GM18507 (cell line): ENCODE measurements around the gene PRDM13.
"Not testable (repeated sequence)": the region's sequence is repeated elsewhere in the genome, so short reads cannot be mapped to it uniquely, and the experiment has no call there.

Source experiments
- DNase-seq: peaks from one replicate; pipeline ENCODE4 v3.0.0; 2011; ENCODE audit warnings: low read depth; ENCODE audit not compliant: insufficient read length; ENCODE audit errors: extremely low spot score
- FAIRE-seq: peaks from 2 replicates; lab custom pipeline; 2011; peaks lifted over from hg19 to GRCh38; lab: Jason Lieb, UNC

Gene PRDM13

DNA sequence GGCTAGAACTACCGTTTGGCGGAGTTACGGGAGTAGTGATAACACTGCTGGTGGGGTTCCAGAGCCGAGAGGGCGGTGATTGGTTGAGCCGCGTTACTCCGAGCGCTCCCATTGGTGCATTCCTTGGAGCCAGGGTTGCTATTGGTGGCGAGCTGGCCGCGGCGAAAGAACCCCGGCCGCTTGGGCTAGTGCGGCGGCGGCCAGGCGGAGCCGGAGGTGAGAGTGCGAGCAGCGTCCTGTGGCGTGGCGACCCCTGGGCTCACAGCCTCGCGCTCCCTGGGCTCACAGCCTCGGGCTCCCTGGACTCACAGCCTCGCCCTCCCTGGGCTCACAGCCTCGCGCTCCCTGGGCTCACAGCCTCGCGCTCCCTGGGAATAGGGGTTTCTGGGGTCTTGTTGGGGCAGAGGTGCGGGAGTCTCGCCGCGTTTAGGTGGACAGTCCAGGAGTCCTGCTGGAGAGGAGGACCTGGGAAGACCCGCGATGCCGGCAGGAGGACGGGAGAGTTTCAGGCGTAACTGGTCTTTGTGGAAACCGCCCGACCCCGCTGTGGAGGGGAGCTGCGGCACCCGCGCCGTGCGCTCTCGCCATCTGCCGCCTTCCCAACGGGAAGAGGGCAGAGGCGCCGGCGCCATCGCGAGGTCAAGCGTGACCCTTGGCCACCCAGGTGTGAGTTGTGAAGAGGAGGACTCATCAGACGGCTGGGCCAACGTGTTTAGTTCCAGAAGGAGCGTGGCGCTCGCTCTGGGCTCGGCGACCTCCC is 12.2 kb downstream of the PRDM13 start:
- no peak for DNase-seq
- no peak for FAIRE-seq

DNA sequence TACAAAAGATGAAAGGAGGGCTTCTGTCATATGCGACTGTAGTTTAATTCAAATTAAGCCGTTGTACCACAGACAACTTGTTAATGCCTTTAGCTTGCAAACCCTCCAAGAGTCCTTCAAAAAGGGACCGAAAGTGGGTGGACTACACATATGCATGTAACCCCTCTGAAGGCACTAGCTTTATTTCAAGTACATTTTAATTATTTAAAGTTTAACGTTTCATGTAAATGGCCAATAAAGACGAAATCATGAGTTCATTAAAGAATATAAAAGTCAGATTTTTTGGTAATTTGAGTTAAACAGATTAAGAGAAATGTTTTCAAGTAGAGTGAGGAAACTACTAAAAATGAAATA is 12.8 kb downstream of the PRDM13 start:
- DNase-seq (no peak), FAIRE-seq (no peak)

DNA sequence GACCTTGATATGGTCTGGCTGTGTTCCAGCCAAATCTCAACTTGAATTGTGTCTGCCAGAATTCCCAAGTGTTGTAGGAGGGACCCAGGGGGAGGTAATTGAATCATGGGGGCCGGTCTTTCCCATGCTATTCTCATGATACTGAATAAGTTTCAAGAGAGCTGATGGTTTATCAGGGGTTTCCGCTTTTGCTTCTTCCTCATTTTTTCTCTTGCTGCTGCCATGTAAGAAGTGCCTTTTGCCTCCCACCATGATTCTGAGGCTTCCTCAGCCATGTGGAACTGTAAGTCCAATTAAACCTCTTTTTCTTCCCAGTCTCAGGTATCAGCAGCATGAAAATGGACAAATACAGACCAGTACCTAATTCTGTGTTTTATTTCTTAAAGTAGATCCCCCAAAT is 15.4 kb downstream of the PRDM13 start:
- not testable (repeated sequence) for FAIRE-seq, DNase-seq

DNA sequence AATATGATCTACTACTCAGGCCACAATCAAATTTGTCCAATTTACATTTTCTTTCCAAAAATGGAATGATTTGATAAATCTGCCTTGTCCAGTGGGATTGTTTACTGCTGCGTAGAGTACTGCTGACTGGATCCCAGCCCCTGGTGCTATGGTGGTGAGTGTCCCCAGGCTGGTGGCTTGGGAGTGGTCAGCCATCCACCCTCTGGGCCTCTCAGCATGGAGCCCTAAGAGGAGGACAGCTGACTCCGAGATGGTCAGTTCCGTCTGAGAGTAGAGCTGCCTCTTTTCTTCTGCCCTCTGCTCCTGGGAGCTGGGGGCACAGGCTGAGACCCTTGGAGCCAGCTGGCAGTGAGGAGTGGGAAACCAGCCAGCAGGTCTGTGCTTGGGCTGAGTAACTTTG is 22.7 kb downstream of the PRDM13 start:
- FAIRE-seq (no peak), DNase-seq (no peak)

DNA sequence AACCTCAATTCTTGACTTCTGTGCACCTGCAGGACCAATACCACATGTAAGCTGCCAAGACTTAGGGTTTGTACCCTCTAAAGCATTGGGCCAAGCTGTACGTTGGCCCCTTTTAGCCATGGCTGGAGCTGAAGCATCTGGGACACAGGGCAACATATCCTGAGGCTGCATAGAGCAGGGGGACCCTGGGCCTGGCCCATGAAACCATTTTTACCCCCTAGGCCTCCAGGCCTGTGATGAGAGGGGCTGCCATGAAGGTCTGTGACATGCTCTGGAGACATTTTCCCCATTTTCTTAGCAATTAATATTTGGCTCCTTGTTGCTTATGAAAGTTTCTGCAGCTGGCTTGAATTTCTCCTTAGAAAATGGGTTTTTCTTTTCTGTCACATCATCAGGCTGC is 31.0 kb downstream of the PRDM13 start:
- FAIRE-seq (no peak), DNase-seq (no peak)

DNA sequence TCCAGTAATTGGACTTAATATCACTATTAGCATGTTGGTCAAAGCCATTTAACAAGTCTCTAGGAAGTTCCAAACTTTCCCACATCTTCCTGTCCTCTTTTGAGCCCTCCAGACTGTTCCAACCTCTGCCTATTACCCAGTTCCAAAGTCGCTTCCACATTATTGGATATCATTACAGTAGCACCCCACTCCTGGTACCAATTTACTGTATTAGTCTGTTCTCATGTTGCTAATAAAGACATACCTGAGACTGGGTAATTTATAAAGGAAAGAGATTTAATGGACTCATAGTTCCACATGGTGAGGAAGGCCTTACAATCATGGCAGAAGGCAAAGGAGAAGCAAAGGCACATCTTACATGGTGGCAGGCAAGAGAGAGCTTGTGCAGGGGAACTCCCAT is 31.7 kb downstream of the PRDM13 start:
- DNase-seq, FAIRE-seq: not testable (repeated sequence)

DNA sequence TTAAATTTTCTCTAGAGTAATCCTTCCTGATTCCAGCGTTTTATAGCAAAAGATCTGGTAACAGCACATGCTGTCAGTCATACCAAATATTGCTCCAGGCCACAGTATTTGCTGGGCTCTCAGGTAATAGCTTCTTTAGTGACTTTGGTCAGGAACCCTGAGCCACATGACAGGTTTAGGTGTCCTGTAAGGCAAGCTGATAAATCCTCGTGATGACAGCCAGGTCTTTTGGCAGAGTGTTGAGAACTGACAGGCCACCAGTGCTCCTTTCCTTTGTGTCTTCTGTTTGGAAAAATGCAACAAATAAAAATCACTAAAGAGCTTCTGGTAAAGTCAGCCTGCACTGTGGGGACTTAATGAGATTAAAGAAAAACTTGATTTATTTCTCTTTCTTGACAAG is 34.6 kb downstream of the PRDM13 start:
- no peak for DNase-seq
- no peak for FAIRE-seq

DNA sequence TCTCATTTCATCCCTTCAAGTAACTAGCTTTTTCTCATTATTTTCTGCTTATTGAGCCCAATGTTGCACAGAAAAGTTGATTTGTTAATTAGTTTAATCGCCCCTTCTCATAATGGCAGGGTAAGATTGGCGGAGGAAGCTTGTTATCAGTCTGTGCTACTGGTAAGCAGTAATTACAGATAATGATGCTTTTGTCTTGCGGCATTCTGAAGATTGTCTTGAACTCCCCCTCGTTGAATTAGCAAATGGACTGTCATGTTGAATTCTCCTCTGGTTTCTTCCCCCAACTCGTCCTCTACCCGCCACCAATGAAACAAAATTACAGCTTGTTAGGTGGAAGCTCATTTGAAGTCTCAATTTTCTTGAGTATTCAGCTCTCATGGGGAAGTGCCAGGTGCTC is 39.4 kb downstream of the PRDM13 start:
- DNase-seq = no peak
- FAIRE-seq = no peak

DNA sequence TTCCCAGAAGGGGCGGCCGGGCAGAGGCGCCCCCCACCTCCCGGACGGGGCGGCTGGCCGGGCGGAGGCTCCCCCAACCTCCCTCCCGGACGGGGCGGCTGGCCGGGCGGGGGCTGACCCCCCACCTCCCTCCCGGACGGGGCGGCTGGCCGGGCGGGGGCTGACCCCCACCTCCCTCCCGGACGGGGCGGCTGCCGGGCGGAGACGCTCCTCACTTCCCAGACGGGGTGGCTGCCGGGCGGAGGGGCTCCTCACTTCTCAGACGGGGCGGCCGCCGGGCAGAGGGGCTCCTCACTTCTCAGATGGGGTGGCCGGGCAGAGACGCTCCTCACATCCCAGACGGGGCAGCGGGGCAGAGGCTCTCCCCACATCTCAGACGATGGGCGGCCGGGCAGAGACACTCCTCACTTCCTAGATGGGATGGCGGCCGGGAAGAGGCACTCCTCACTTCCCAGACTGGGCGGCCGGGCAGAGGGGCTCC is 43.5 kb downstream of the PRDM13 start:
- not testable (repeated sequence) for DNase-seq, FAIRE-seq

DNA sequence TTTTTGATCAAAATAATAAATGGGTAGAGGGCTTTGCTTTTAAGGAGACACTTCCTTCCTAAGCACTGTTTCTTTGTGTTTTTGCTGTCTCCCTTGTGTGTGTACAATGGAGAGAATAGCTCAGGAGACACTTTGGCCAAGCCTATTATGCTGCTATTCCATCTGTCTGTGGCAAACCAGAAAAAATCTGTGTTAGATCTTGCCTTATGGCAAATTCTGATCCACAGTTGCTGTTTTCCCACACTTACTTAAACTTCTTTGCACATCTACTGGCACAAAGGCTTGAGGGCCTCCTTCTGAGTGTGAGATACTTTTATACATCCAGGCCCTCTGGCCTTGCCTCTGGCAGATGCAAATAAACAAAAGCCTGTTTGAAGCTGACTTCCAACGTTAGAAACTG is 53.6 kb downstream of the PRDM13 start:
- DNase-seq (no peak), FAIRE-seq (no peak)

DNA sequence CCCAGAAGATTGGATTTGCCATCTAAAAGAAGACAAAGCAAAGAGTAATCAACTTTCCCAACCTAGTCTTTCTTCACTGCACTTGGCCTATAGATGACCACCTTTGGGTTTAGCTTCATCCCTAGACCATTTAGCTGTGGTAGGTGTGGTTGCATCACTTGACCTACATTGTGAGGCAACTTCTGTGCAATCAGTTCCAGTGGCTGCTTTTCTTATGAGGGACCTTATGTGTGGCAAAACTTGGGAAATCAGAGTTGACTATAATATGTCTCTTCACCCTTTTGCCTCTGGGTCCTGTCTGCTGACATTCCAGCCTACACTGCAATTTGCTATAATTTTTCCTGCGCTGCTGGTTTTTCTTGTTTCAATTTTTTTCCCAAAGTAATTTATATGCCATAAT is 55.2 kb downstream of the PRDM13 start:
- no peak for FAIRE-seq
- no peak for DNase-seq

DNA sequence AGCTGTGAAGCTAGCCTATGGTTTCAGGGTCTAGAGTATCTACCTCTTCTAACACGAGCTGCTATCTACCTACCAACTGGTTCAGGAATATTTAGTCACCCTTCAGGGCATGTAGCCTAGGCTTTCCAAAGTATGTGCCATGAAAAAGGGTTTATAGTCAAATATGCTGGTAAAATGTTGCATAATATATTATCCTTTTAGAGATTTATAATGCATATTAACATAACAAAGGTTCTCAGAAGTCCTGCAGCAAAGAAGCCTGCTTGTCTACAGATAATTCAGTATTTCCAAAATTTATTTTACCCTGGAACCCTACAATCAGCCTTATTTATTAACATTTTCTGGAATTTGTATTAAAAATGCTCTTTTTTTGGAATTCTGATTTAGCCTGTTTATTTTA is 56.0 kb downstream of the PRDM13 start:
- no peak for DNase-seq
- no peak for FAIRE-seq
